GM23248 (cell line): ENCODE results near the gene FOXR1. TPM values are rescaled to one million over a fixed set of nuclear protein-coding genes. Genes with fewer than 3 reads are reported as not detected.

Experiments
- DNase-seq: peaks from one replicate; pipeline ENCODE4 v3.0.0-alpha.2; 2015
- H2AFZ ChIP-seq: fragments of 200-600 bp; sonication (generic); 2 replicates; pipeline ENCODE4 v1.6.1; 2016; ENCODE audit warnings: antibody characterized with exemption
- H3F3A ChIP-seq: fragments of 200-600 bp; sonication (generic); 2 replicates; pipeline ENCODE4 v1.6.1; 2016; ENCODE audit warnings: mild to moderate bottlenecking, antibody characterized with exemption, mixed run types; ENCODE audit not compliant: insufficient read depth
- H3K27ac ChIP-seq: fragments of 200-600 bp; sonication (generic); 2 replicates; pipeline ENCODE4 v1.5.1; 2016; ENCODE audit warnings: mild to moderate bottlenecking
- H3K27me3 ChIP-seq: fragments of 200-600 bp; sonication (generic); replicated peaks from 2 replicates; pipeline ENCODE4 v1.6.1; 2016; ENCODE audit warnings: mild to moderate bottlenecking; ENCODE audit not compliant: insufficient read depth
- H3K36me3 ChIP-seq: fragments of 200-600 bp; sonication (generic); 2 replicates; pipeline ENCODE4 v1.6.1; 2016; ENCODE audit warnings: low read depth, mild to moderate bottlenecking
- H3K4me1 ChIP-seq: fragments of 200-600 bp; sonication (generic); 2 replicates; pipeline ENCODE4 v1.6.1; 2016; ENCODE audit warnings: mild to moderate bottlenecking; ENCODE audit not compliant: insufficient read depth
- H3K4me2 ChIP-seq: fragments of 200-600 bp; sonication (generic); one replicate; pipeline ENCODE4 v1.6.1; 2016; ENCODE audit warnings: mild to moderate bottlenecking; ENCODE audit not compliant: unreplicated experiment
- H3K4me3 ChIP-seq: fragments of 200-600 bp; sonication (generic); 2 replicates; pipeline ENCODE4 v1.5.1; 2016; ENCODE audit warnings: mild to moderate bottlenecking
- H3K79me2 ChIP-seq: fragments of 200-600 bp; sonication (generic); 2 replicates; pipeline ENCODE4 v1.6.1; 2016; ENCODE audit warnings: mild to moderate bottlenecking; ENCODE audit not compliant: insufficient read depth
- H3K9ac ChIP-seq: fragments of 200-600 bp; sonication (generic); 2 replicates; pipeline ENCODE4 v1.6.1; 2016; ENCODE audit warnings: mild to moderate bottlenecking
- H3K9me2 ChIP-seq: fragments of 200-600 bp; sonication (generic); 2 replicates; pipeline ENCODE4 v1.6.1; 2016; ENCODE audit warnings: mixed run types, mild to moderate bottlenecking, moderate library complexity; ENCODE audit not compliant: insufficient read depth
- H3K9me3 ChIP-seq: fragments of 200-600 bp; sonication (generic); one replicate; pipeline ENCODE4 v1.6.1; 2017; ENCODE audit warnings: low read depth
- H4K20me1 ChIP-seq: fragments of 200-600 bp; sonication (generic); 2 replicates; pipeline ENCODE4 v1.6.0; 2016; ENCODE audit not compliant: insufficient read depth
- EZH2 ChIP-seq: fragments of 200-600 bp; sonication (generic); IDR thresholded peaks from 2 replicates; pipeline ENCODE4 v1.6.1; 2018; ENCODE audit warnings: antibody characterized with exemption, mild to moderate bottlenecking; ENCODE audit not compliant: insufficient read depth, poor library complexity, severe bottlenecking
- EZH2phosphoT487 ChIP-seq: fragments of 200-600 bp; sonication (generic); IDR thresholded peaks from 2 replicates; pipeline ENCODE4 v1.6.1; 2018; ENCODE audit warnings: antibody characterized with exemption, moderate library complexity, mild to moderate bottlenecking, low read depth; ENCODE audit not compliant: insufficient read depth
- WGBS, 2 experiments: methylation state at CpG; one replicate each; pipeline ENCODE4 v1.1.6; 2015 to 2017; ENCODE audit warnings: low lambda C conversion rate in 2 of 2, low coverage in 1 of 2; ENCODE audit errors: missing lambda C conversion rate in 2 of 2; 5-methylcytosine and 5-hydroxymethylcytosine counted together
- in situ Hi-C: fragments of 300-500 bp; cut with MboI; formaldehyde crosslinking; loops from 2 replicates; pipeline ENCODE4 v1.15.0; 2020
- polyA plus RNA-seq: library from polyadenylated mRNA; unstranded; fragments of >200 nt; fragmentation: Nextera tagmentation; extraction: Ambion mirVana; gene quantifications from 2 replicates; pipeline ENCODE4 v1.2.1, GENCODE V29; 2016
- total RNA-seq: library from RNA; depleted of rRNA; stranded (reverse); fragments of >200 nt; shearing (Covaris generic); gene quantifications from 2 replicates; pipeline ENCODE4 v1.2.3, GENCODE V29; 2014

FOXR1 gene
- total and polyA plus RNA-seq, 2 experiments from 2014 or later: not detected

- Histone ChIP-seq H3K4me1 (peaks cover 1% of the 10 kb centered on the region; the same call in 1 of the 2 replicates), H3K79me2 (peaks cover 34% of the 10 kb centered on the region), H4K20me1 (no peaks in the 10 kb centered on the region), H3K27me3 (no peaks in the 10 kb centered on the region), H2AFZ (no peak overlapping the region), H3K9me3 (no peaks in the 10 kb centered on the region), H3K27ac (no peak overlapping the region), H3K36me3 (peaks cover 19% of the 10 kb centered on the region), H3F3A (peaks cover 8% of the 10 kb centered on the region; the same call in 1 of the 2 replicates), H3K4me3 (no peak overlapping the region), H3K4me2 (no peak overlapping the region), H3K9me2 (no peaks in the 10 kb centered on the region), H3K9ac (no peak overlapping the region)
- DNase-seq: no peak
- no peak for TF ChIP-seq EZH2
- no peak for TF ChIP-seq EZH2phosphoT487
- 75 to 83% methylated on average over 4 of the region's 4 CpGs for WGBS, 2 experiments
- in situ Hi-C loops: no loop called here
Observed at GRCh38 chr11:119006656-119007055, 35.1 kb downstream of the FOXR1 start.

GRCh38 chr11:119011476-119012053, 40.0 kb downstream of the FOXR1 start:
- no peaks in the 10 kb centered on the region for H3K9me3 ChIP-seq
- H3K4me3 ChIP-seq: no peak overlapping the region
- no peaks in the 10 kb centered on the region for H3K9me2 ChIP-seq
- H3F3A ChIP-seq: peaks cover 54% of the 10 kb centered on the region
- WGBS, 2 experiments: 77 to 85% methylated on average over 6 of the region's 6 CpGs
- no peaks in the 10 kb centered on the region for H3K27me3 ChIP-seq
- peaks cover 12% of the 10 kb centered on the region for H3K4me1 ChIP-seq
- no peak for DNase-seq
- TF ChIP-seq EZH2: no peak
- no peak for TF ChIP-seq EZH2phosphoT487
- H4K20me1 ChIP-seq: no peaks in the 10 kb centered on the region
- H3K27ac ChIP-seq: no peak overlapping the region
- H3K36me3 ChIP-seq: peaks cover 40% of the 10 kb centered on the region
- peaks cover 29% of the 10 kb centered on the region for H3K79me2 ChIP-seq
- in situ Hi-C loops: no loop called here
- H2AFZ ChIP-seq: no peak overlapping the region
- H3K9ac ChIP-seq: no peak overlapping the region
- no peak overlapping the region for H3K4me2 ChIP-seq

- Histone ChIP-seq H3K36me3 (peaks cover 34% of the 10 kb centered on the region), H3K9ac (no peak overlapping the region)
- in situ Hi-C loops: no loop called here
Observed at GRCh38 chr11:119012629-119013170, 41.1 kb downstream of the FOXR1 start.

GRCh38 chr11:119014209-119014924, 42.8 kb downstream of the FOXR1 start:
- Histone ChIP-seq H3K4me3 (no peak overlapping the region), H3F3A (peaks cover 66% of the 10 kb centered on the region), H3K9ac (no peak overlapping the region), H3K27ac (0 out of 2 replicates have a peak overlapping the region, but pooled peaks have one; percentile 1), H3K79me2 (peaks cover 52% of the 10 kb centered on the region), H4K20me1 (no peaks in the 10 kb centered on the region), H3K9me2 (no peaks in the 10 kb centered on the region), H3K27me3 (no peaks in the 10 kb centered on the region), H3K4me2 (no peak overlapping the region), H2AFZ (no peak overlapping the region), H3K36me3 (peaks cover 34% of the 10 kb centered on the region), H3K9me3 (no peaks in the 10 kb centered on the region), H3K4me1 (peaks cover 16% of the 10 kb centered on the region)
- DNase-seq: no peak
- WGBS, 2 experiments: 89 to 91% methylated on average over 17 of the region's 17 CpGs
- in situ Hi-C loops: no loop called here
- TF ChIP-seq EZH2phosphoT487 (no peak), EZH2 (no peak)

More at GRCh38 chr11:119012629-119013170, 41.1 kb downstream of the FOXR1 start:
- TF ChIP-seq EZH2phosphoT487 (no peak), EZH2 (no peak)
- H3K27ac ChIP-seq: no peak overlapping the region
- no peaks in the 10 kb centered on the region for H3K9me3 ChIP-seq
- H4K20me1 ChIP-seq: no peaks in the 10 kb centered on the region
- no peaks in the 10 kb centered on the region for H3K27me3 ChIP-seq
- no peaks in the 10 kb centered on the region for H3K9me2 ChIP-seq
- H3F3A ChIP-seq: peaks cover 63% of the 10 kb centered on the region
- H2AFZ ChIP-seq: no peak overlapping the region
- peaks cover 41% of the 10 kb centered on the region for H3K79me2 ChIP-seq
- no peak overlapping the region for H3K4me2 ChIP-seq
- 58 to 68% methylated on average over 3 of the region's 3 CpGs for WGBS, 2 experiments
- DNase-seq: no peak
- H3K4me1 ChIP-seq: peaks cover 16% of the 10 kb centered on the region
- H3K4me3 ChIP-seq: no peak overlapping the region
